ENCODE data around the gene ARMC2.
"Not testable (repeated sequence)": the region's sequence is repeated elsewhere in the genome, so short reads cannot be mapped to it uniquely, and the experiment has no call there.

The ARMC2 gene

DNA sequence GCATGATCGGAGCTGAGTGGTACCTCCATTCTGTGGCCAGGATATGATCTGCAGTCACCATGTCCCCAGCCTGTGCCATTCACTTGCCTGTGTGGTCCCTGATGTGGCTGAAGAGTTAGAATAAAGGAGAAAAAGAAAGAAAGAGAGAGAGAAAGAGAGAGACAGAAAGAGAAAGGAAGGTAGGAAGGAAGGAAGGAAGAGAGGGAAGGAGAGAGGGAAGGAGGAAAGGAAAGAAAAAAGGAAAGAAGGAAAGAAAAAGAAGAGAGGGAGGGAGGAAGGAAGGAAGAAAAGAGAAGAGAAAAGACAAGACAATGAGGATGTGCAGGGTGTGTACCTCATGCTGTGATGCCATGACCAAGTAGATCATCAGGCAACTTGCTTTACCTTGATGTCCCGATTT, 22.1 kb downstream of the ARMC2 start:
- no peak for DNase-seq (ENCODE audit: low read depth)

DNA sequence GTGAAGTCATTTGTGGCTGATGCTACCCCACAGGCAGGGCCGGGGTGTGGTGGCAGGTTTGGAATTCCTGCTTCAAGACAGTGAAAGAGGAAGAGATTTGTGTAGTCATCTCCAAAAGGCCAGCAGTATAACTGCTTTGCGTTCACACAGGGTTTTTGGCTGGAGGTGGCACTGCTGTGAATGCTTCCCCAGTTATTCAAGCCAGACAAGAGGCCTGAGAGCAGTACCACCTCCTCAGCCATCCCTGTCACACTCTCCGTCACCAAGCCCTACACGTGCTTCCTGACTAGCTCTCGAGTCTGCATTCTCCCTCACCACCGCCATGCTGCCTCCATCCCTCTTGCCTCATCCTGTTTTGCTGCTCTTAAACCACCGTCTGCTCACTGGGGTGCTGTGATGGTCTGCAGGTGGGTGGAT, 23.9 kb downstream of the ARMC2 start:
- DNase-seq (ENCODE audit: low read depth), result no peak

DNA sequence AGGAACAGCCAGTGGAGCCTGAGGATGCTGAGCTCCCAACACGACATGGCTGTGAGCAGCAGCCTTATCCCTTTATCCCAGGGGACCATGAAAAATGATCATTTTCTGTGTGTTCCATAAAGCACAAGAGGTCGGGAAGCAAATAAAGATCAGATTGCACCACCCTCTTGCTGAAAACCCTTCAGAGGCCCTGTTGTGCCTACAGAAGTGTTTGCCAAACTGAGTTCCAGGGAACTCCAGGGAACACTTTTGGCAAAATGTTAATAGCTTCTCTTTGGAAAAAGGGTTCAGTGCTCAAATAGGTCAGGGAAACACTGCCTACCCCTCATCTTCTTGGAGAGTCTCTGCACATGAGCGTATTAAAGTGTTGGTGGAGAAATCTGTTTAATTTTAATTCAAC, 24.4 kb downstream of the ARMC2 start:
- DNase-seq (ENCODE audit: low read depth), result no peak

DNA sequence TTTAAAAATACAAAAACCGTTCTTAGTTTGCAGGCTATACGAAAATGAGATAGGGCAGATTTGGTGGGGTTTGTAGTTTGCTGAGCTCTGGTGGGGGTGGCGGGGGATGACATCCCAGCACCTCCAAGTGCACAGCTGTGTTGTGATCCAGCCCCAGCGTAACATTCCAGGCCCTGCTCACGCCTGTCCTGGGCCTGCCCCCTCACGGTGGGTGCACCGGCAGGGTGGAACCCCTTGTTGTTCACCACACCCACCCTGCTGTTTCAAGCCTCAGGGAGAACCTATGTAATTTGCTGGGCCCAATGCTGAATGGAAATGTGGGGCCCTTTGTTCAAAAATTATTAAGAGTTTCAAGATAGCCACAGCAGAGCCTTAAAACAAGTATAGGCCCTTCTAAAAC, 25.0 kb downstream of the ARMC2 start:
- DNase-seq (ENCODE audit: low read depth), result no peak

GRCh38 chr6:108873971-108874370, 25.7 kb downstream of the ARMC2 start:
- no peak for DNase-seq (ENCODE audit: low read depth)

DNA sequence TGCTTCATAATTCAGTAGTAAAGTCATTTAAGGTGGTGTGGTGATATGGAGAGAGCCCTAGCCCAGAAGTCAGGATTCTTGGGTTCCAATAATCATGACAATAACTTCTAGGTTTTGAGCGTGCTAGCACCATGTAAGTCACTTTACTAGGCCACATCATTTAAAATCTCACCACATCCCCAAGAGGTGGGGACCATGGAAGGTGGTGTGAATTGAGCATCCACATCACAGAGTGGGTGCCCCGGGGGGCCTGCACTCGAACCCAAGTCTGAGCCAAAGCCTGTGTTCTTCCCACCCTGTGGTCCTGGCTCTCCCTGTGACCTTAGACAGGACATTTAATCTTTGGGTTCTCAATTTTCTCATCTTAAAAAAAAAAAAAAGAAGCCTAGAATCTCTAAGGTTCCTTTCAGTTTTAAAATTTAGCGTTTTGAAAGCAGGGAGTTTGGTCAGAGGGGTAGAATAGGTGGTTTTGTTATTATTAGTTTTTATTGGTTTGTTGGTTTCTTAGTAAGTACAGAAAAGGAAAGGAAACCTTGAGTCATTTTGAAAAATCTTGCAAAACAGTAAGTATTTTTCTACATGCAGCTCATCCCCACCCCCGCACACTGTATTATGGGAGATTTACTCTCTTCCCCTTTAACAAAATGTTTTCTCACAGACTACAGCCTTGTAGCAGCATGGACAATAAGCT, 26.4 kb downstream of the ARMC2 start:
- peak; percentile 83 for DNase-seq (ENCODE audit: low read depth)

GRCh38 chr6:108875161-108875555, 26.9 kb downstream of the ARMC2 start:
- DNase-seq (ENCODE audit: low read depth), result no peak

- peak; percentile 74 for DNase-seq (ENCODE audit: low read depth)
Observed at GRCh38 chr6:108877046-108877751, 29.0 kb downstream of the ARMC2 start.

DNA sequence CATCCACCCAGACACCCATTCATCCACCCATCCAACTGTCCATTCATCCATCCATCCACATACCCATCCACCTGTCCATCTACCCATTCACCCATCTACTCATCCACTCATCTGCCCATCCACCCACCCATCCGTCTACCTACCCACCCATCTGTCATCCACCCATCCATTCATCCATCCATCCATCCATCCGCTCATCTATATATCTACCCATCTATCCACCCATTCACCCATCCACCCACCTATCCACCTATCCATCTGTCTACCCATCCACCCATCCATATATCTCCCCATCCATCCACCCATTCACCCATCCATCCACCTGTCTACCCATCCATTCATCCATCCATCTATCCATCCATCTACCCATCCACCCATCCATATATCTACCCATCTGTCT, 30.7 kb downstream of the ARMC2 start:
- no peak for DNase-seq (ENCODE audit: low read depth)

DNA sequence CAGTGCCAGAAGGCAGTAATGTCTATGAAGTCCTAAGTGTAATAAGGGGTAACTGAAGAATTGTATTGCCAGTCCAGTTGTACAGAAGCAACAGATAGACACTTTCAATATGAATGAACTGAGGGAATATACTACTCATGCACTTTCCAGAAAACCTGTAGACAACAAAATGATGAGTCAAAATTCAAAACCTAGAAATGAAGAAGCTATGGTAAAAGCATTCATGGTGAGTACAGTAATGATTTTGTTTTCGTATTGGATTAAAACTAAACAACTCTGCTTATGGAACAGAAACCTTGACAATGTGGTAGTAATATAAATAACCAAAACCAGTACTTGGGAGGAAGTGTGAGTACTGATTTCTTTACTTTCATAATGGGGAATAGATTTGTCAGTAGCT, 35.0 kb downstream of the ARMC2 start:
- no peak for DNase-seq (ENCODE audit: low read depth)

DNA sequence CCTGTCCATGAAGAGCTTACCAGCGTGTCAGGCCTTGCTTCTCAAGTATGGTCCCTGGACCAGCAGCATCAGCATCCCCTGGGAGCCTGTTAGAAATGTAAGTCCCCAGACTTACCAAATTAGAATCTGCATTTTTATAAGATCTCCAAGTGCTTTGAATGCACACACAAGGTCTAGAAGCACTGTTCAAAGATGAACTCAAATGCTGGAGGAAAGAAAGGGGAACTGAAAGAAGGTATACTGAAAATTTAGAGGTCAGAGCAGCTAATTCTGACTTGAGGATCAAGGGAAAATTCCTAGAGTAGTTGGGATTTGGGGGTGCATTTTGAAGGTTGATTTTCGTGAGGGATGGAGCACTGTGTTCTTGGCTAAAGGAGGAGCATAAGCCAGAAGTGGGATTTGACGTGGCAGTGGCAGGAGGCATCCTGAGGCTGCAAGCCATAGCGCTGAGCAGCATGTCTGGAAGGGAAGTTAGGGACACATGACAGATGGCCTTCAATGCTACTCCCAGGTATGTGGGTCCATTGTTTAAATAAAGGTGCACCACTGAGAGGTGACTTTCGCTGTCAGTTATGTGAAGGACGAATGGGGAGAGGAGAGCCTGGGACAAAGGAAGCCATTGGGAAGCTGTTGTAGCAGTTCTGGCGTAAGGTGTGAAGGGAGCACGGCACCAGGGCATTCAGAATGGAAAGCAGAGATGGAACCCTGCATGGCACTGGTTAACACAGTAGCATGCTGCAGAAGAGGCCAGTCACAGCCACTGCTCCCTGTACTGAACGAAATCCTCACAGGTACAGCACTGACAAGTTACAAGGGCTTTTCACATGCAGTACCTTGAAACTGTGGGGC, 36.2 kb downstream of the ARMC2 start:
- DNase-seq (ENCODE audit: low read depth), result no peak

GRCh38 chr6:108888052-108888451, 39.8 kb downstream of the ARMC2 start:
- no peak for DNase-seq (ENCODE audit: low read depth)

GRCh38 chr6:108888745-108889144, 40.5 kb downstream of the ARMC2 start:
- no peak for DNase-seq (ENCODE audit: low read depth)

GRCh38 chr6:108890898-108891297, 42.7 kb downstream of the ARMC2 start:
- DNase-seq (ENCODE audit: low read depth), result not testable (repeated sequence)

DNA sequence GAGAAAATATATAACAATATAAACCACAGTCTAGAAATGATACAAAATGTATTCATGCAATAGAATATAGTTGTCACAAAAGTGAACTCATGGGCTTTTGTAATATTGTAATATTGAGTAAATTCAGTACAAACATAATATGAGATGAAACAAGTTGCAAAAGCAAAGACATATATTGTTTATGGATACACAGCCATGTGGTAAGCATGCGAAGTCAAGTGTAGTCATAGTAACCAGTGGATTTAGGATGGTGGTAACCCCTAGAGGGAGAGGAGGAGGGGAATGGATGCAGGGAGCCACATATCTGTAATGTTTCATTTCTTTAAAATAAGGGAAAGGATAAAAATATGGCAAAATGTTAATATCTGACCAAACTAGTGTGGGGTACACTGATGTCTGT, 47.3 kb downstream of the ARMC2 start:
- DNase-seq (ENCODE audit: low read depth), result no peak

DNA sequence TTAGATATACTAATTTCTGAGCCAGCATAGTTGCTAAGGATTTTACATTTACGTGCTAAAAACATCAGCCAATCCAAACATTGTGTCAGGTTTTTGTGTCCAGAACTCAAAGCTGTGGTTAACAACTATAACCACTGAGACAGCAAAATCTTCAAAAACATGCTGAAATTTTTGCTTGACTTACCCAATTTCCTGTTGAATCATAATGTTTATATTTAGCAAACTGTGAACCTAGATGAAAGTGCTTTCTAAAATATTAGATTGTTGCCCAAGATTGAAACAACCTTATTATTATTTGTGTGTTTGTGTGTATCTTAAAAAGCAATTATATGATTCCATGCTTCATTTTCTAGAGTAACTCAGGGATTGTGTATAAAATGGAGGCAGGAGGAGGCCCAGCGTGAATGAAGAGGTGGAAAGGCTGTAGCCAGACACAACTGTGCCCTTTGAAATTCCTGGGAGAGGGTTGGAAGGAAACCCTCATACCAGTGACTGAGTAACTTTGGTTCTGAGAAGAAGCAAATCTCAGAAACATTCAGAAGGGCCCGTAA, 48.0 kb downstream of the ARMC2 start:
- DNase-seq (ENCODE audit: low read depth), result peak; percentile 94

GRCh38 chr6:108897371-108897770, 49.1 kb downstream of the ARMC2 start:
- no peak for DNase-seq (ENCODE audit: low read depth)

DNA sequence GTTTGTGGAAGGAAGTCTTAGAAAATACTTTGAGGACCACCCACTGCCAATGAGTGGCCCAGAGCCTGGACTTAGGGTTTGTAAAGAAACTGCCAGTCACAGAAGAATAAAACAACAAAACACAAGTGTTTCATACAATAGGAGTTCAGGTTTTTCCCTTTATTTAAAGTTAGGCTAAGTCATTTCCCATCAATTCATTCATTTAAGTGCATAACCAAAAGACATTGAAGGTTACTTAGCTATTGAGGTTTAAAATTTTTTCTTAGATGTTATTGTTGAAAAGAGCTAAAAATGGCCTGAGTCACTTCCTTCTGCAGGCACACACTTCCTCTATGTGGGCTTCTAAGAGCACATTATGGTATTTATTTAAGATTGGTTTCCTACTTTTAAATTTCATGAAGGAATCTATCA, 54.2 kb downstream of the ARMC2 start:
- no peak for DNase-seq (ENCODE audit: low read depth)

DNA sequence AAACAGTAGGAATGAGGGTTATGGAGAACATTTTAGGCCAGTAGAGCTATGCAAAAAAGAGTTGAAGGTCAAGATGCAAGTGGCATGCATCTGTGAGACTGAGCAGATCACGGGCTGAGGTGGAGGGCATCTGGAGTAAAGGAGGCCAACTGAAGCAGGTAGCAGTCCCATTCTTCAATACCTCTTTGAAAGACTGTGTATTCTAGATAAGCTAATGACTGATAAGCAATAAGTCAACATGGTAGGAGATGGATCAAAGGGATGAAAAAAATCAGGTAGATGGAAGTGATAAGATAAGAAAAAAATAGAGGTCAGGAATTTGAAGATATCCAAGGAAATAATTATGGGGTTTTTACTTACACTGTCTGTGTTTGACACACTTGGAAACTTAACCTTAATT, 55.6 kb downstream of the ARMC2 start:
- no peak for DNase-seq (ENCODE audit: low read depth)

DNA sequence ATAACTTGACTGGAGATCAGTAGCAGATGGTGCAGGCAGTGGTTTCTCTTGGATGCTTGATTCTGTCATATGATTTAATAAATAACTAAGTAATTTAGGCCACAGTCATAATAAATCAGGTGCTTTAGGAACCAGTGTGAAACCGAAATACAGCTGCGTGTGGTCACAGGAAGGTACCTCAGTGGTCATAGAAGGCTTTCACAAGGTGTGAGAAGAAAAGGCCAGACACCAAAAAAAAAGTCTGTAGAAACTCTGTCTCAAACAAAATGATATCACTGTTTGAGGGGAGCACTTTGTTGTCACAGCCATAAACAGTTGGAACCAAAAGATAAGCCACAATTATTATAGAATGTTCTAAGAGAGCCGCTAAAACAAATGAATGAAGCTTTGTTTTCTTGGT, 56.5 kb downstream of the ARMC2 start:
- no peak for DNase-seq (ENCODE audit: low read depth)

DNA sequence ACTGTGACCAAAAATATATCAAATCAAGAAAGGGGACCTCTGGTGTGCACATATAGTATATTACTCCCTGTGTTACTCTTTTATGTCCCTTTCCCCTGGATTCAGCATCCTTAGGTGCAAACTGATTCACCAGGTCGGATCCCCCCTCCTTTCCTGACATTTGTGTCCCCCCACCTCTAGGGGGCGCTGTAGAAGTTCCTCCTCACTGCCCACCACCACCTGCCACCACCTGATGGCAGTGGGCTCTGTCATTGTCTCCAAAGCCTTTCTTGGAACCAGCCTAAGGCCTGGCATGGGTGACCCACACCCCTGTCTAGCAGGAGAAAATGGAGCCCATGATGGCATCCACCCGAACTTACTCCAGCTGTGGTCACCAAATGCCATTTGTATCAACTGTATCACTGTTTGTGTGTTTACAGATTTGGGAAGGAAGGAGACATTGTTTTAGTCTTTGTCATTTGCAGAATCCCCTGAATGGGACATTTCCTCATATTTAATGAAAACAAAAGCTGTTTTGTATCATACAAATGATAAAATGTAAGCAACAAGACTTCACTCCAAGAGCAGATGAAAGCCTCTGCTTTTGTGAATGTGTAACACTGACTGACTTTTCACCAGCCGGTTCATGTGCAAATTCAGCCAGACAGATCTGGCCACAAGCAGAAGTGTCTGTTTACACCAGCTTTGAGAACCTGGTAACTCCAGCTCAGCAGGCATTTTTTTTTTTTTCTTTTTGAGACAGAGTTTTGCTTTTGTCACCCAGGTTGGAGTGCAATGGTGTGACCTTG, 66.2 kb downstream of the ARMC2 start:
- DNase-seq (ENCODE audit: low read depth), result no peak

- DNase-seq (ENCODE audit: low read depth), result no peak
Observed at GRCh38 chr6:108915258-108915657, 67.0 kb downstream of the ARMC2 start.
